ENCODE results near the gene HTR4.

Gene HTR4

GRCh38 chr5:148437249-148437648 is 217.1 kb downstream of the HTR4 start:
- H3K4me1 ChIP-seq (ENCODE audit: low read length): no peaks in the 10 kb centered on the region
- peaks cover 14% of the 10 kb centered on the region for H3K36me3 ChIP-seq (replicated peaks; ENCODE audit: low read depth, low read length)
- no peaks in the 10 kb centered on the region for H4K20me1 ChIP-seq (ENCODE audit: insufficient read depth, low read length)
- no peaks in the 10 kb centered on the region for H3K79me2 ChIP-seq (ENCODE audit: low read length)
- H3K4me2 ChIP-seq (ENCODE audit: low read length): no peak overlapping the region
- TF ChIP-seq EZH2phosphoT487 (IDR thresholded peaks at IDR 0.05; ENCODE audit: low read depth): no peak
- TF ChIP-seq, protein P1, sequence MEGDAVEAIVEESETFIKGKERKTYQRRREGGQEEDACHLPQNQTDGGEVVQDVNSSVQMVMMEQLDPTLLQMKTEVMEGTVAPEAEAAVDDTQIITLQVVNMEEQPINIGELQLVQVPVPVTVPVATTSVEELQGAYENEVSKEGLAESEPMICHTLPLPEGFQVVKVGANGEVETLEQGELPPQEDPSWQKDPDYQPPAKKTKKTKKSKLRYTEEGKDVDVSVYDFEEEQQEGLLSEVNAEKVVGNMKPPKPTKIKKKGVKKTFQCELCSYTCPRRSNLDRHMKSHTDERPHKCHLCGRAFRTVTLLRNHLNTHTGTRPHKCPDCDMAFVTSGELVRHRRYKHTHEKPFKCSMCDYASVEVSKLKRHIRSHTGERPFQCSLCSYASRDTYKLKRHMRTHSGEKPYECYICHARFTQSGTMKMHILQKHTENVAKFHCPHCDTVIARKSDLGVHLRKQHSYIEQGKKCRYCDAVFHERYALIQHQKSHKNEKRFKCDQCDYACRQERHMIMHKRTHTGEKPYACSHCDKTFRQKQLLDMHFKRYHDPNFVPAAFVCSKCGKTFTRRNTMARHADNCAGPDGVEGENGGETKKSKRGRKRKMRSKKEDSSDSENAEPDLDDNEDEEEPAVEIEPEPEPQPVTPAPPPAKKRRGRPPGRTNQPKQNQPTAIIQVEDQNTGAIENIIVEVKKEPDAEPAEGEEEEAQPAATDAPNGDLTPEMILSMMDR (IDR thresholded peaks at IDR 0.05; ENCODE audit: low read depth, low read length): no peak
- H2AFZ ChIP-seq (ENCODE audit: low read depth, low read length): no peak overlapping the region
- no peaks in the 10 kb centered on the region for H3K9me3 ChIP-seq (ENCODE audit: insufficient read depth, low read length)
- no peak overlapping the region for H3K27ac ChIP-seq (ENCODE audit: low read length)
- H3K27me3 ChIP-seq (ENCODE audit: low read depth, low read length): no peaks in the 10 kb centered on the region
- no peak overlapping the region for H3K9ac ChIP-seq (ENCODE audit: low read length)
- H3K4me3 ChIP-seq (ENCODE audit: low read length): no peak overlapping the region

DNA sequence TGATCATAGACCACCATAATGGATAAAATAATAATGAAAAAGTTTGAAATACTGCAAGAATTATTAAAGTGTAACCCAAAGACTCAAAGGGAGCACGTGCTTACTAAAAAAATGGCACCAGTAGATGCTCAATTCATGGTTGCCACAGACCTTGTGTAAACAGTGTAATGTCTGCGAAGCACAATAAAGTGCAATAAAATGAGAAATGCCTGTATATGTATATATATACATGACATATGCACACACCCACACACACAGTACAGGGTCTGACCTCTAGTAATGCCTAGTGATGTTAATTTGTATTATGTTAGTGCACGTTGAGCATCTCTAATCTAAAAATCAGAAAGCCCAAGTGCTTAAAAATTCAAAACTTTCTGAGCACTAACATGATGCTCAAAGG is 218.3 kb downstream of the HTR4 start:
- peaks cover 12% of the 10 kb centered on the region for H3K36me3 ChIP-seq (replicated peaks; ENCODE audit: low read depth, low read length)

DNA sequence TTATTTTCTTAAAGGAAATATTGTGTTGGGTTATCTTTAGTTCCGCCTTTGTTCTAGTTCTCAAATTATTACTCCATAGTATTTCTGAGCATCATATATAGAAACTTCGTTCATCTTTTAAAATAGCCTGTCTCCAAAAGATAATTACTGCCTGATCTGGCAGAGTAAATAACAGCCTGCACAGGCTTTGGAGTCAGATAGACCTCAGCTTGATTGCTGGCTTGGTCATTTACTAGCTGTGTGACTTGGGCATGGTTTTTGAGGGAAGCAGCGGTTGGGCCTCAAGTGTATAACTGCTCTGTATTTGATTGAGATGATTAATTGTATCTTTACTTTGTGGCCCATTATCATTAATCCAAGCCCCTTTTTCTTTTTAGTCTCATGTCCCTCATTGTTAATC is 220.5 kb downstream of the HTR4 start:
- no peak for TF ChIP-seq EZH2phosphoT487 (IDR thresholded peaks at IDR 0.05; ENCODE audit: low read depth)
- TF ChIP-seq, protein P1 (IDR thresholded peaks at IDR 0.05; ENCODE audit: low read depth, low read length): no peak
- Histone ChIP-seq H3K79me2 (ENCODE audit: low read length) (no peaks in the 10 kb centered on the region), H3K27me3 (ENCODE audit: low read depth, low read length) (no peaks in the 10 kb centered on the region), H3K9ac (ENCODE audit: low read length) (no peak overlapping the region), H2AFZ (ENCODE audit: low read depth, low read length) (no peak overlapping the region), H3K36me3 (replicated peaks; ENCODE audit: low read depth, low read length) (peaks cover 7% of the 10 kb centered on the region), H3K27ac (ENCODE audit: low read length) (no peak overlapping the region), H3K4me2 (ENCODE audit: low read length) (no peak overlapping the region), H3K4me1 (ENCODE audit: low read length) (no peaks in the 10 kb centered on the region), H4K20me1 (ENCODE audit: insufficient read depth, low read length) (no peaks in the 10 kb centered on the region), H3K9me3 (ENCODE audit: insufficient read depth, low read length) (no peaks in the 10 kb centered on the region), H3K4me3 (ENCODE audit: low read length) (no peak overlapping the region)

More for the DNA sequence above, 218.3 kb downstream of the HTR4 start:
- Histone ChIP-seq H4K20me1 (ENCODE audit: insufficient read depth, low read length) (no peaks in the 10 kb centered on the region), H3K4me3 (ENCODE audit: low read length) (no peak overlapping the region), H3K4me2 (ENCODE audit: low read length) (no peak overlapping the region), H2AFZ (ENCODE audit: low read depth, low read length) (no peak overlapping the region), H3K9ac (ENCODE audit: low read length) (no peak overlapping the region), H3K27me3 (ENCODE audit: low read depth, low read length) (no peaks in the 10 kb centered on the region), H3K9me3 (ENCODE audit: insufficient read depth, low read length) (no peaks in the 10 kb centered on the region), H3K79me2 (ENCODE audit: low read length) (no peaks in the 10 kb centered on the region), H3K4me1 (ENCODE audit: low read length) (no peaks in the 10 kb centered on the region), H3K27ac (ENCODE audit: low read length) (no peak overlapping the region)
- TF ChIP-seq, protein P1 (IDR thresholded peaks at IDR 0.05; ENCODE audit: low read depth, low read length): no peak
- TF ChIP-seq EZH2phosphoT487 (IDR thresholded peaks at IDR 0.05; ENCODE audit: low read depth): no peak
